ENCODE results near the gene DLK1. TPM values are rescaled to one million over a fixed set of nuclear protein-coding genes. Genes with fewer than 3 reads are reported as not detected.
A peak's percentile ranks its signal among the peaks of the same experiment; 100 is the strongest.

Gene DLK1
- total and polyA plus RNA-seq, 10 donors, result 0.17 to 0.79 (median 0.38) TPM; not detected in 7

- no peak for DNase-seq
- intact Hi-C loops (cut with DNase I; ENCODE audit: low total_unique reads), result no loop called here
- Histone ChIP-seq H3K4me3 (no peak overlapping the region), H3K4me1 (no peaks in the 10 kb centered on the region), H3K27me3 (replicated peaks in 1 of 7) (no peaks in the 10 kb centered on the region), H3K9me3 (peaks cover 0 to 7% (median 0%) of the 10 kb centered on the region in 8 donors), H3K36me3 (no peaks in the 10 kb centered on the region), H3K27ac (no peak overlapping the region)
- no peak for TF ChIP-seq POLR2A (IDR thresholded peaks at IDR 0.05)
- TF ChIP-seq CTCF (IDR thresholded peaks at IDR 0.05 in 8 of 11, conservative IDR thresholded peaks at IDR 0.05 in 3 of 11), result no peak
- TF ChIP-seq POLR2AphosphoS5 (IDR thresholded peaks at IDR 0.05), result no peak
Observed at GRCh38 chr14:100746326-100746725, 19.6 kb downstream of the DLK1 start.

- 72 to 93% (median 81%) methylated on average over 9 of the region's 9 CpGs for WGBS, 5 donors
- peak; percentile 47 for DNase-seq
- Histone ChIP-seq H3K36me3 (no peaks in the 10 kb centered on the region), H3K27ac (no peak overlapping the region), H3K4me1 (no peaks in the 10 kb centered on the region), H3K4me3 (no peak overlapping the region), H3K9me3 (no peaks in the 10 kb centered on the region), H3K27me3 (replicated peaks in 1 of 7) (no peaks in the 10 kb centered on the region)
- TF ChIP-seq POLR2AphosphoS5 (IDR thresholded peaks at IDR 0.05) (no peak), POLR2A (IDR thresholded peaks at IDR 0.05) (no peak), CTCF (IDR thresholded peaks at IDR 0.05 in 8 of 11, conservative IDR thresholded peaks at IDR 0.05 in 3 of 11) (no peak)
- intact Hi-C loops (cut with DNase I; ENCODE audit: low total_unique reads), result no loop called here
Observed at GRCh38 chr14:100747021-100747586, 20.4 kb downstream of the DLK1 start.

- WGBS, 5 donors, result 88 to 97% (median 91%) methylated on average over 7 to 8 of the region's 8 CpGs
- no peaks in the 10 kb centered on the region for H3K36me3 ChIP-seq
- no peaks in the 10 kb centered on the region for H3K4me1 ChIP-seq
- no peaks in the 10 kb centered on the region for H3K9me3 ChIP-seq
- H3K4me3 ChIP-seq, result no peak overlapping the region
- intact Hi-C loops (cut with DNase I; ENCODE audit: low total_unique reads), result no loop called here
- TF ChIP-seq POLR2A (IDR thresholded peaks at IDR 0.05) (no peak), POLR2AphosphoS5 (IDR thresholded peaks at IDR 0.05) (no peak), CTCF (IDR thresholded peaks at IDR 0.05 in 8 of 11, conservative IDR thresholded peaks at IDR 0.05 in 3 of 11) (no peak)
- H3K27ac ChIP-seq, result no peak overlapping the region
- peak; percentile 34 for DNase-seq
- no peaks in the 10 kb centered on the region for H3K27me3 ChIP-seq (replicated peaks in 1 of 7)
Observed at GRCh38 chr14:100747736-100748135, 21.0 kb downstream of the DLK1 start.

- no peaks in the 10 kb centered on the region for H3K36me3 ChIP-seq
- no peaks in the 10 kb centered on the region for H3K4me1 ChIP-seq
- no peak for TF ChIP-seq POLR2AphosphoS5 (IDR thresholded peaks at IDR 0.05)
- TF ChIP-seq POLR2A (IDR thresholded peaks at IDR 0.05), result no peak
- TF ChIP-seq CTCF (IDR thresholded peaks at IDR 0.05 in 8 of 11, conservative IDR thresholded peaks at IDR 0.05 in 3 of 11), result no peak
- H3K27ac ChIP-seq, result no peak overlapping the region
- intact Hi-C loops (cut with DNase I; ENCODE audit: low total_unique reads), result no loop called here
- H3K27me3 ChIP-seq (replicated peaks in 1 of 7), result peaks cover 0 to 7% (median 0%) of the 10 kb centered on the region in 7 donors
- DNase-seq, result no peak
- H3K9me3 ChIP-seq, result no peaks in the 10 kb centered on the region
- H3K4me3 ChIP-seq, result no peak overlapping the region
- 68 to 82% (median 73%) methylated on average over 5 of the region's 5 CpGs for WGBS, 5 donors
Observed at GRCh38 chr14:100748403-100748802, 21.7 kb downstream of the DLK1 start.

Measured in spleen (tissue), 11 donors.